GM20000 (cell line): Measurements from ENCODE around the gene TMEM238.

Source experiments
- DNase-seq: peaks from one replicate; pipeline ENCODE4 v3.0.0; 2012; ENCODE audit warnings: low spot score
- CTCF ChIP-seq: IDR thresholded peaks from 2 replicates; pipeline ENCODE4 v1.5.1; 2012; ENCODE audit warnings: mild to moderate bottlenecking, control low read depth; ENCODE audit errors: extremely low read depth, missing control alignments

The TMEM238 gene

GRCh38 chr19:55352040-55352439 lies 32.1 kb downstream of the TMEM238 start:
- no peak for DNase-seq
- TF ChIP-seq CTCF: no peak

GRCh38 chr19:55350620-55351315 lies 33.3 kb downstream of the TMEM238 start:
- no peak for DNase-seq
- TF ChIP-seq CTCF: no peak

GRCh38 chr19:55348317-55349034 lies 35.6 kb downstream of the TMEM238 start:
- TF ChIP-seq CTCF: no peak
- no peak for DNase-seq

GRCh38 chr19:55347442-55348009 lies 36.6 kb downstream of the TMEM238 start:
- TF ChIP-seq CTCF: no peak
- DNase-seq: no peak

- no peak for TF ChIP-seq CTCF
- no peak for DNase-seq
Observed at GRCh38 chr19:55346725-55347441, 37.2 kb downstream of the TMEM238 start.

GRCh38 chr19:55345818-55346724 lies 38.0 kb downstream of the TMEM238 start:
- TF ChIP-seq CTCF: no peak
- DNase-seq: no peak
